WTC11 (cell line): Measurements from ENCODE around the gene SLC26A5.

Experiments used
- AFF4 ChIP-seq: sonication (generic); formaldehyde crosslinking; IDR thresholded peaks from 2 replicates; pipeline ENCODE4 v1.8.1; 2023; ENCODE audit warnings: mild to moderate bottlenecking, missing genetic modification reagents, borderline replicate concordance
- ATF2 ChIP-seq: sonication (generic); formaldehyde crosslinking; IDR thresholded peaks from 2 replicates; pipeline ENCODE4 v1.8.1; 2022; ENCODE audit warnings: low read depth, missing genetic modification reagents, borderline replicate concordance
- ATF3 ChIP-seq: sonication (generic); formaldehyde crosslinking; conservative IDR thresholded peaks from 2 replicates; pipeline ENCODE4 v1.8.1; 2022; ENCODE audit warnings: mild to moderate bottlenecking, missing genetic modification reagents
- CTCF ChIP-seq: fragments of 200-600 bp; IDR thresholded peaks from 2 replicates; pipeline ENCODE4 v1.8.0; 2022; ENCODE audit warnings: antibody characterized with exemption
- HMGXB4 ChIP-seq: sonication (generic); formaldehyde crosslinking; IDR thresholded peaks from 2 replicates; pipeline ENCODE4 v1.8.1; 2023; ENCODE audit warnings: mild to moderate bottlenecking, moderate library complexity, missing genetic modification reagents
- IRF2 ChIP-seq: sonication (generic); formaldehyde crosslinking; IDR thresholded peaks from 2 replicates; pipeline ENCODE4 v1.8.0; 2022; ENCODE audit warnings: low read depth, missing genetic modification reagents, borderline replicate concordance
- MAX ChIP-seq: sonication (generic); formaldehyde crosslinking; IDR thresholded peaks from 2 replicates; pipeline ENCODE4 v1.8.0; 2022; ENCODE audit warnings: mild to moderate bottlenecking, missing genetic modification reagents
- NR1H2 ChIP-seq: sonication (generic); formaldehyde crosslinking; IDR thresholded peaks from 2 replicates; pipeline ENCODE4 v1.9.0; 2021; ENCODE audit warnings: mild to moderate bottlenecking, moderate library complexity, missing genetic modification reagents
- NR2C2 ChIP-seq: sonication (generic); formaldehyde crosslinking; IDR thresholded peaks from 2 replicates; pipeline ENCODE4 v1.8.0; 2022; ENCODE audit warnings: mild to moderate bottlenecking, missing genetic modification reagents
- SP1 ChIP-seq: sonication (generic); formaldehyde crosslinking; conservative IDR thresholded peaks from 2 replicates; pipeline ENCODE4 v1.8.1; 2022; ENCODE audit warnings: missing genetic modification reagents
- STAT6 ChIP-seq: sonication (generic); formaldehyde crosslinking; conservative IDR thresholded peaks from 2 replicates; pipeline ENCODE4 v1.8.1; 2023; ENCODE audit warnings: mild to moderate bottlenecking, low read depth, missing genetic modification reagents, moderate library complexity
- TP53 ChIP-seq: sonication (generic); formaldehyde crosslinking; IDR thresholded peaks from 2 replicates; pipeline ENCODE4 v1.8.1; 2023; ENCODE audit warnings: mild to moderate bottlenecking, missing genetic modification reagents
- USF2 ChIP-seq: sonication (generic); formaldehyde crosslinking; IDR thresholded peaks from 2 replicates; pipeline ENCODE4 v1.8.1; 2023; ENCODE audit warnings: mild to moderate bottlenecking, missing genetic modification reagents, moderate library complexity
- ZBTB43 ChIP-seq: sonication (generic); formaldehyde crosslinking; IDR thresholded peaks from 2 replicates; pipeline ENCODE4 v1.8.1; 2023; ENCODE audit warnings: mild to moderate bottlenecking, missing genetic modification reagents

- TF ChIP-seq CTCF: no peak
- TF ChIP-seq SP1 (CRISPR knock-in tag): no peak
- no peak for TF ChIP-seq USF2
- TF ChIP-seq ZBTB43 (CRISPR knock-in tag): no peak
- no peak for TF ChIP-seq IRF2 (CRISPR knock-in tag)
- no peak for TF ChIP-seq ATF3 (CRISPR knock-in tag)
- TF ChIP-seq NR1H2 (CRISPR knock-in tag): no peak
- no peak for TF ChIP-seq MAX
- TF ChIP-seq STAT6 (CRISPR knock-in tag): no peak
- no peak for TF ChIP-seq ATF2 (CRISPR knock-in tag)
- TF ChIP-seq NR2C2 (CRISPR knock-in tag): no peak
- no peak for TF ChIP-seq HMGXB4 (CRISPR knock-in tag)
- TF ChIP-seq TP53 (CRISPR knock-in tag): no peak
- TF ChIP-seq AFF4: no peak
Observed at GRCh38 chr7:103343332-103343731, 102.7 kb downstream of the SLC26A5 start.
